Measurements from ENCODE around the gene COPA.

Gene COPA

GRCh38 chr1:160256396-160257046, 86.5 kb downstream of the COPA start:
- TF ChIP-seq CTCF (IDR thresholded peaks at IDR 0.05; ENCODE audit: control insufficient read depth, insufficient read depth, low read depth, low read length, missing control alignments): no peak
- H3K4me3 ChIP-seq (ENCODE audit: control insufficient read depth, low read depth, low read length): no peak overlapping the region
- no peak for DNase-seq (ENCODE audit: low read depth)

- no peak for DNase-seq (ENCODE audit: low read depth)
- no peak for TF ChIP-seq CTCF (IDR thresholded peaks at IDR 0.05; ENCODE audit: control insufficient read depth, insufficient read depth, low read depth, low read length, missing control alignments)
- no peak overlapping the region for H3K4me3 ChIP-seq (ENCODE audit: control insufficient read depth, low read depth, low read length)
These were observed 87.2 kb downstream of the COPA start for GRCh38 chr1:160255781-160256300.

GRCh38 chr1:160251687-160252526, 91.1 kb downstream of the COPA start:
- DNase-seq (ENCODE audit: low read depth): peak; percentile 51
- TF ChIP-seq CTCF (IDR thresholded peaks at IDR 0.05; ENCODE audit: control insufficient read depth, insufficient read depth, low read depth, low read length, missing control alignments): peak; percentile 74
- no peak overlapping the region for H3K4me3 ChIP-seq (ENCODE audit: control insufficient read depth, low read depth, low read length)

- TF ChIP-seq CTCF (IDR thresholded peaks at IDR 0.05; ENCODE audit: control insufficient read depth, insufficient read depth, low read depth, low read length, missing control alignments): no peak
- H3K4me3 ChIP-seq (ENCODE audit: control insufficient read depth, low read depth, low read length): no peak overlapping the region
- DNase-seq (ENCODE audit: low read depth): no peak
These were observed 92.0 kb downstream of the COPA start for GRCh38 chr1:160251011-160251410.

- TF ChIP-seq CTCF (IDR thresholded peaks at IDR 0.05; ENCODE audit: control insufficient read depth, insufficient read depth, low read depth, low read length, missing control alignments): no peak
- no peak overlapping the region for H3K4me3 ChIP-seq (ENCODE audit: control insufficient read depth, low read depth, low read length)
- no peak for DNase-seq (ENCODE audit: low read depth)
These were observed 96.0 kb downstream of the COPA start for GRCh38 chr1:160247053-160247452.

GRCh38 chr1:160245434-160245833, 97.6 kb downstream of the COPA start:
- H3K4me3 ChIP-seq (ENCODE audit: control insufficient read depth, low read depth, low read length): no peak overlapping the region
- no peak for DNase-seq (ENCODE audit: low read depth)
- TF ChIP-seq CTCF (IDR thresholded peaks at IDR 0.05; ENCODE audit: control insufficient read depth, insufficient read depth, low read depth, low read length, missing control alignments): no peak

Measured in AG09309 (cell line).